Left renal pelvis (tissue), 4 donors: ENCODE results near the gene LATS2. TPM values are rescaled to one million over a fixed set of nuclear protein-coding genes. Genes with fewer than 3 reads are reported as not detected.

Experiments
- DNase-seq, 4 donors: peaks; one replicate each; pipeline ENCODE4 v3.0.0-alpha.2; 2013; ENCODE audit warnings: low read depth in 4 of 4, low spot score in 3 of 4
- polyA plus RNA-seq, 4 donors: library from polyadenylated mRNA; unstranded; fragments of 120-200 nt; gene quantifications; one replicate each; pipeline ENCODE4 v1.2.1, GENCODE V29; 2013; ENCODE audit not compliant: insufficient read length in 4 of 4

Gene LATS2
- polyA plus RNA-seq, 4 donors = 23.9 to 36.0 (median 27.1) TPM

GRCh38 chr13:21048901-21049698 is 12.3 kb downstream of the LATS2 start:
- DNase-seq = no peak

GRCh38 chr13:21047591-21048282 is 13.6 kb downstream of the LATS2 start:
- no peak for DNase-seq

- DNase-seq = no peak
These were observed 14.3 kb downstream of the LATS2 start for GRCh38 chr13:21047087-21047486.

GRCh38 chr13:21046203-21046602 is 15.2 kb downstream of the LATS2 start:
- DNase-seq = no peak

- DNase-seq = no peak
These were observed 16.3 kb downstream of the LATS2 start for GRCh38 chr13:21045100-21045499.

- no peak for DNase-seq
These were observed 17.5 kb downstream of the LATS2 start for GRCh38 chr13:21043898-21044297.

GRCh38 chr13:21040120-21040826 is 21.1 kb downstream of the LATS2 start:
- DNase-seq = no peak

- DNase-seq = no peak
These were observed 22.1 kb downstream of the LATS2 start for GRCh38 chr13:21039097-21039800.

GRCh38 chr13:21037656-21038055 is 23.7 kb downstream of the LATS2 start:
- DNase-seq = no peak

GRCh38 chr13:21035498-21035897 is 25.9 kb downstream of the LATS2 start:
- no peak for DNase-seq

- DNase-seq = no peak
These were observed 26.7 kb downstream of the LATS2 start for GRCh38 chr13:21034603-21035191.

GRCh38 chr13:21033856-21034602 is 27.4 kb downstream of the LATS2 start:
- DNase-seq = no peak

- no peak for DNase-seq
These were observed 28.1 kb downstream of the LATS2 start for GRCh38 chr13:21033212-21033840.

GRCh38 chr13:21032656-21033055 is 28.7 kb downstream of the LATS2 start:
- no peak for DNase-seq

- no peak for DNase-seq
These were observed 29.7 kb downstream of the LATS2 start for GRCh38 chr13:21031594-21032275.

- DNase-seq = no peak
These were observed 35.8 kb downstream of the LATS2 start for GRCh38 chr13:21025539-21025938.

GRCh38 chr13:21022056-21022979 is 39.1 kb downstream of the LATS2 start:
- DNase-seq = no peak

GRCh38 chr13:21020581-21020980 is 40.8 kb downstream of the LATS2 start:
- no peak for DNase-seq
